Stimulated activated naive CD4-positive, alpha-beta T cell (primary cell): ENCODE measurements around the gene APBA1.

Experiments used
- DNase-seq, 6 experiments: peaks; one replicate each; lab custom pipeline; 2025; lab: John Stamatoyannopoulos, UW

Gene APBA1

DNA sequence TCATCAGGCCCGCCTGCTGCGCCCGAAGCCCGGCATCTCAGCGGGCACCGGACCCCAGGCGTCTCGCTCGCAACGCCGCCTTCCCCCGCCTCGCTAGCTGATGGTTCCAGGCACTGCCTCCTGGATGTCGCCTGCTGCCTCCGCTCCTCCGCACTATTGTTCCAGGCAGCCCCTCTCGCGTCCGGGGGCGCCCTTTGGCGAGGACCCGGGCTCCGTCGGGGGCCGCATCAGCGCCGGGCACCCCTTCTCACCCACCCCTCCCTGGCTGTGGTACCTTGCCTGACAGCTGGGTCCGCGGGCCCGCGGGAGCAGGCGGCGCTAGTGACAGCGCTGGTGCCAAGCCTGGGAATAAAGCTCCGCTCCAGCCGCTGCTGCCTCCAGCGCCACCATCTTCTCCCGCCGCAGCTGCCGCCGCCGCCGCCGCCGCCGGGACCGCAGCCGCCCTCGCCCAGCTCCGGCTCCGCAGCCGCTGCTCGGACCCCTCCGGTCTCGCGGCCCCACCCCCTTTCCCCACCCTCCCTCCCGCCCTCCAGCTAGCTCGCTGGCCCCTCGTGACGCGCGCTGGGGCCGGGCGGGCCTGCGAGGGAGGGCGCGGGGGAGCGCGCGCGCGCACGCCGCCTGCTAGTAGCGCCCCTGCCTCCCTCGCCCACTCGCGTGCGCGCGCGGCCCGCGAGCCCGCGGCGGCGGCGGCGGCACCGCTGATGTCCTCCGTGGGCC, at the start of gene APBA1:
TSS of gene APBA1 (minus strand) at position 493 of the 717 bp plus-strand sequence.
- peak; percentile 46 to 73 (median 62) for DNase-seq

DNA sequence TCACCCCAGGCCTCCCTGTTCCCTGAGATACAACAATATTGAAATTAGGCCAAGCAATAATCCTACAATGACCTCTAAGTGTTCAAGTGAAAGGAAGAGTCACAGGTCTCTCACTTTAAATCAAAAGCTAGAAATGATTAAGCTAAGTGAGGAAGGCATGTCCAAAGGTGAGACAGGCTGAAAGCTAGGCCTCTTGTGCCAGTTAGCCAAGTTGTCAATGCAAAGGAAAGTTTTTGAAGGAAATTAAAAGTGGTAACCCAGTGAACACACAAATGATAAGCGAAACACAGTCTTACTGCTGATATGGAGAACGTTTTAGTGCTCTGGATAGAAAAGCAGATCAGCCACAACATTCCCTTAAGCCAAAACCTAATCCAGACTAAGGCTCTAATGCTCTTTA, 47.8 kb upstream of the APBA1 start:
- DNase-seq = no peak

DNA sequence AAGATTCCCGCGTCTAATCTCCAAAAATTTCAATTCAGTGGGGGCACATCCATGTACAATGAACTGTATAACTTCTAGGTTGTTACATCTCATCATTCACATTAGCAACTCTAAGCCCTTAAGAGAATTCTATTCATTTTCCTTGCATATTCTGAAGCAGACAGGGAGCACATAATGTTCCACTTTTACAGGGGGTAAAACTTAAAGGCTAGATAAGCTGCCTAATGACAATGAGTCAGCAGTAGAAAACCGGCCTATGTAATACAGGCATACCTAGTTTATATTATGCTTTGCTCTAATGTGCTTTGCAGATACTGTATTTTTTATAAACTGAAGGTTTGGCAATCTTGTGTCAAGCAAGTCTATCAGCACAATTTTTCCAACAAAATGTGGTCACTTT, 47.2 kb upstream of the APBA1 start:
- no peak for DNase-seq

DNA sequence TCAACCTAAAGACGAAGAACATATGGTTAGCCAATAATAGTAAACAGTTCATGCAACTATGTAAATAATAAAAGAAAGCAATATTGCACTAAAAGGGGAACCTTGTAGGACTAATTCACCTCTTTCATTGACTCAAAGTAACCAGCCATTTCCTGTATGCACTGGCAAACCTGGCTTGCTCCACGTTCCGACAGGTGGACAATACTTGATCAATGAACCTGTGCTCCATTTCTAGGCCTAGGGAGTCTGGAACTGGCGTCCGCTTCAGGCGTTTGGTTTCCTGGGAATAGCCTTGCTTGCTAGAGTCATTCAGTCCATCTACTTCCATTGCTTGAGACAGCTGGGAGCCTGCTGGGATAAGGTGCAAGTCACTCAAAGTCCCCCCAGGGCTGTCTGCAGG, 46.0 kb upstream of the APBA1 start:
- DNase-seq = no peak

DNA sequence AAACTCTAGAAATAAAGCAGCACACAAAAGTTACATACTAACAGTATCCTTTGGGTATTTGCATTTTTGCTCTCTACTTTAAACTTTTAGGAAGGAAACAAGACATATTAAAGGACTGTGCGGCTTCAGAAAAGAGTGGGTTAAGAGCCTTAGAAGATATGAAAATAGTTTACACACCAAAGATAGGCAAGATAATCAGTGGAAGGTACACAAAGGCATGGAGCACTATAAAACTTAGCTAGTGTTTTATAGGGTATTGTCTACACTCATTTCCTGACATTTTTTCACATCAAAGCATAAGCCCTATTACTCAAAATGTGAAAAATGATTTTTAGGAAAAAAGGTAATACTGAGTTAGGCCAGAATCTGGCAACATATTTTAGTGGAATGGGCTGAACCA, 43.7 kb upstream of the APBA1 start:
- no peak for DNase-seq

DNA sequence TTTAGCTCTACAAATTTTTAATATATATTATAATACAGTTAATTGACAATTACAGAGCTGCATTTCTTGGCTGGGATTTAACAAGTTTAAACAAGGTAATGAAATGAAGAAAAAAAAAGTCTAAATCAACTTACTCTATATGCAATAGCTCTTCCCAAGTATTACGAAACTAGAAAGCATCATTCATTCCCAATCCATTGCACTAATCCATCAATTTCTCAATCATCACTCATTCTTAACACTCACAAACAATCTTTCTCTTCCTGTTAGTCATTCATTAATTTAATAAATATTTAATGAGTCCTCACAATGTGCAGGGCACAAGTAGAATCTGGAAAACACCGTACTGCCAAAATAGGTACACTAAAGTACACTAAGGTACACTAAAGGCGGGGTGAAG, 42.9 kb upstream of the APBA1 start:
- no peak for DNase-seq

DNA sequence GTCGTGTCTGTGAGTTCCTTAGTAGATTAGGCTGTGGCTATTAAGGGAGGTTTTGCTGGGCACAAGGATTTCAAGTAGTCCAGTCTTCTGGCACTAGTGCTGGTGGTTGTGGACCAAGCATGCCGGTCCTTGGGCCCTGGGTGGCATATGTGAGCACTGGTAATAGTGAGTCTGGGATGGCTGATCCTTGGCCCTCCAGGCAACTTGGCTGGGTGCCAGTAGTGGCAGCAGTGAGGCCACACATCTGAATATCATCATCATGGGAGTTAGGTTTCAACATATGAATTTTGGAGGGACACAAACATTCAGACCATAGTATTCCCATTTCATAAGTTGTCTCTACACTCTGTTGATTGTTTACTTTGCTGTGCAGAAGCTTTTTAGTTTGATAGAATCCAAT, 25.3 kb upstream of the APBA1 start:
- DNase-seq = no peak

DNA sequence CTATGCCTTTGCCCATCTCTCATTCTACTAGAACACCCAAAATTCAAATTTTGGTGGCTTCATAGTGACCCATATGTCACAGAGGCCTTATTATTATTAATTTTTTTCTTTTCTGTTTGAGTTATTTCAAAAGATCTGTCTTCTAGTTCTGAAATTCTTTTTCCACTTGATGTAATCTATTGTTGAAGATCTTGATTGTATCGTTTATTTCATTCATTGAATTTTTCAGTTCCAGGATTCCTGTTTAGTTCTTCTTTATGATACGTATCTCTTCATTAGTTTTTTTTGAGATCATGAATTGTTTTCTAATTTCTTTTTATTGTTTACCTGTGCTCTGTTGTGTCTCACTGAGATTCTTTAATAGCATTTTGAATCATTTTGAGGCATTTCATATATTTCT, 24.6 kb upstream of the APBA1 start:
- DNase-seq = no peak

DNA sequence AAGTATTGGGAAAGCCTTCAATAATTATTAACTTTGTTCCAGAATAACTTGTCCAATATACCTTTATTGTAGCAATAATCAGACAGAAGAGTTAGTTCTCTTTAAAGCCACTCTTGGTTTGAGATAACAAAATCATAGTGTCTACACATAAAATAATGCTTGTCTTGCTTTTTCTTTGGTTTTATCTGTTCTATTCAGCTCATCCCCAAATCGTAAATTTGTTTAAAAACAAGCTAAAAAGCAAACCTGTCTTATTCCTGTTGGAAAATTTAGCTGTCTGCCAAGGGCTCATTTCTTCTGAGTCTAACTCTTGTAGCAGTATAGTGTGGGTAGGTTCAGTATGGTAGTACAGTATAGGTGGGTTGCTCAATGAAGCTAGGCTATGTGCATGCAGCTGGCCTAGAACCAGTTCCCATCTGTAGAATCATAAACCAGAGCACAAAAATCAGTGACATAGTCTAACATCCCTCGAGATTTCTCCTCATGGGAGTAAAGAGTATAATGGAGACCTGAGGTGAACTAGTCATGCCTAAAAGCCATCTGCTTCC, 17.9 kb upstream of the APBA1 start:
- DNase-seq = no peak

DNA sequence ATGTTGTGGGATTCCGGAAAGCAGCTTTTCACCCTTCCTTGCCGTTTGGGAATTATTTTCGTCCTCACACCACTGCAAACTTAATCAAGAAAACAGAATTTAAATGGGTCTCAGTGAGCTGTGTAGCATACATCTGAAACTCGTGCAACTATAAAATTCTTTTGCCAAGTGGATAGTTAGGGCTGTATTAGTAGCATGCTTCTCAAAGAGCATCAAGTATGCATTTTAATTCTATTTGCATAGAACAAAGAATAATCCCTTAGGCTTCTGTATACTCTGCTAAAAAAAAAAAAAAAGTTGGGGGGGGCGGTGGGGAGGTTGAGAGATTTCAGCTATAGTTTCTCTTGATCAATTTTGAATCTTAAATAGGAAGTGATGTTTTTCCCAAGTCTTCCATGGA, 11.8 kb upstream of the APBA1 start:
- DNase-seq = no peak

DNA sequence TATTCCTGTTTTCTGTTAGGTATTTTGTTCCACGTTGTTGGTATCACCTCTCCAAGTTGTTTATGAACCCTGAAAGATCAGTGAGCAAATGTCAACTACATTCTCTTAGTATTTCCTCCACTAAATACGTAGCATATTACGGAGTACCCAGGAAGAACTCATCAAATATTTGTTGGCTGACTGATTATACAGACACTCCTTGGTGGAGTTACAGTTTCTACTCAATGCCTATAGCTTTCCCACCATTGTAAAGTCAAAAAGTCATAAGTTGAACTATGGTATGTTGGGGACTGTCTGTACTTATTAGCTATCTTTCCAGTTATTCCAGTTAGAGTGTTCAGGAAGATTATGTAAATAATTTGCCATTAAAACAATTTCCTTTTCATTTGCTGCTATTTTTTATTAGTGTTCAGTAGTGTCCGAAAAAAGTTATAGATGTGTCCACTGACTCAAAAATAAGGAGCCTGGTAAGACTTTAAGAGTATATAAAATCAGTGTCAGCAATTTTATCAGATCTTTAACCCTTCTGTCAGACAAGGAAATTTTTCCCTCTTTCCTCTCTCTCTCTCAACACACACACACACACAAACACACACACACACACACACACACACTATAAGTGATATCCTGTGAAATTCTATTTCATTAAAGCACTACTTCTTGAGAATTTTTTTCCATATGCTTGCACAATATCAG, 6.8 kb upstream of the APBA1 start:
- no peak for DNase-seq

DNA sequence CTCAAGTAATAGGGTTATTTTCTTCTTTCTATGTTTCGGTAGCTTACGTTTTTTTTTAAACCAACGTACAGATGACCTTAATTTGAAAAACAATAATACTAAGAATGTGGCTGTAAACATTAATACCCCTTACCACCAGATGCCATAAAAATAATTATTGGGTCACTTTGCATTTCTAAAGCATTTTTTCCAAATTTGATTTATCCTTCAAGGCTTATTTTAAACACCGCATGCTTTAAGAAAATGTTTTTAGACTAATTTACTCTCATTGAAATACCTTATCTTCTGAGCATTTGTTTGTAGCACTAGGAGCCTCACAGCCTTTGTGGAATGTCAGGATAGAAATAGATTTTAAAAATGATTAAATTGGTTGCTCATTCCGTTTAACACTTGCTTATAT, 5.8 kb upstream of the APBA1 start:
- DNase-seq = no peak

DNA sequence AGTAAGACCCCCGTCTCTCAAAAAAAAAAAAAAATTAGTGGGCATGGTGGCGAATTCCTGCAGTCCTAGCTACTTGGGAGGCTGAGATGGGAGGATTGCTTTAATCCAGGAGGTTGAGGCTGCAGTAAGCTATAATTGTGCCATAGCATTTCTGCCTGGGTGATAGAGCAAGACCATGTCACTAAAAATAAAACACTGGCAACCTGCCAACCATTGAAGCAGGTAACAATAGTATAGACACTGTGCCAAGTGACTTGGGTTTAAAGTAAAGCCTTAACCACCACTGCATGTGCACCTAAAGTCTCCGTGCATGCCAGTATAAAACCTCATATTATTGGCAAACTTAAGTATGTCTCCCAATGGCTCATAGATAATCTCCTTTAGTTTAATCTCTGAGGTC, 3.4 kb upstream of the APBA1 start:
- no peak for DNase-seq

DNA sequence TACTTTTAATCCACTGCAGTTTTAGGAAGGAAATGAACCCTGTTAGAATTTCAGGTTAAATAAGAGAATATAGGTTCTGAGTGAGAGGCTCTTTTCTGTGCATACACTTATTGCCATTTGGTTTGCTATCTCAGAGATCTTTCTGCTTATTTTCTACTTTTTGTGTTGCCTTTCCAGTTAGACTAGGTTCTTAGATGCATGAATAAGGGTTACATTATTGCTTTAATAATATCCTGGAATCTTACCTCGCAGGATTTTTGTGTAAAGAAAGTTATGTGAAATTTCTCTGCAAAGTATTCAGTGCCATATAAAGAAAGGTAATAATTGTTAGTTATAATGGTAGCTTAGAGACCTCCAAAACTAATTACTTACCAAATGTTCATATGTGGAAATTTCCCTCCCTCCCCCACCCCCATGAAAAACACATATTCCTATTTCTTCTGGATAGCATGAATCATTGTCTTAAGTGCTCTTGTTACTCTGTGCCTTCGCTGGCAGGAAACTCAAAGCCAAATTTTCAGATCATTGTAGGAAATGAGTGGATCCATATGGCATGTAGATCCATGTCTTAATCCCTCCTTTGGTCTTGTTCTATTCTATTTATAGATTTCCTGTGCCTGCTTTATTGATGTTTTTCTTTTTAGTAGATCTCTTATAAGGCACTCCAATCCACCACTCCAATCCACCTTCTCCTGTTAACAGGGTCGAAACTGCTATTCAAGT, 2.7 kb upstream of the APBA1 start:
- no peak for DNase-seq

DNA sequence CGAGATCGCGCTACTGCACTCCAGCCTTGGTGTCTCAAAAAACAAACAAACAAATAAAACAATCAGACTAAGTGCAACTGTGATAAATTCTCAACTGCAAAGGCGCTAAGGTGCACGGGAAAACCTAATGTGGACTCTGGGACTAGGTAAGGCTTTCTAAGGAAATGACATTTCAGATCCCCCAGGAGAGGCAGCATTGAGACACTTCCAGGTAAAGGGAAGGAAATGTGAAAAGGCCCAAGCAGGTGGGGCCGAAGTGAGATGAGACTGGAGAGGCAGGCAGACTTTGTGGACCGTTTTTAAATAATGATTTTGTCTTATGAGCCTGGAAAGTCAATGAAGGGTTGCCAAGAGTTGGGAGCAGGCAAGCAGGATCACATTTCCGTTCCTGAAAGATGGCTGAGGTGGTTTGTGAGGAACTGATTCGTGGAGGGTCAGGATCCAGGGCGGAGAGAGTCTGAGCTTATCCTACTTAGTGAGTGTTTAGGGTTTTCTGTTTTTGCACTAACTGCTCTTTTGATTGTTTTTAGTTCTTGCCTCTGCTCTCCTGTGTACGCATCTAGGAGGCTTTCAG, 2.0 kb upstream of the APBA1 start:
- DNase-seq = no peak

DNA sequence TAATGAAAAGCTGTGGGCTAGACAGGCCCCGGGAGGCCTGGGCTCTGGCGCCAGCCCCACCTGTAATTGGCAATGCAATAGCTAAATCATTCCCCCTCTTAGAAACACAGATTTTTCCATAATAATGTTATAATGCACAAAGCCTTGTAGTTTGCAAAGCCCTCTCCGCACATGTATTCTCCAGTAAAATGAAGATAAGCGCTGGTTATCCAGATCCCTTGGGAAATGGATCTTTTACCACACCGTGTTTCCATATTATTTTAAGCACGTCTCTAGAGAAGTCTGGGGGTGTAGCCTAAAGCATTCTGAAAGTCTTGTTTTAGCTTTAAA, 1.1 kb upstream of the APBA1 start:
- no peak for DNase-seq

DNA sequence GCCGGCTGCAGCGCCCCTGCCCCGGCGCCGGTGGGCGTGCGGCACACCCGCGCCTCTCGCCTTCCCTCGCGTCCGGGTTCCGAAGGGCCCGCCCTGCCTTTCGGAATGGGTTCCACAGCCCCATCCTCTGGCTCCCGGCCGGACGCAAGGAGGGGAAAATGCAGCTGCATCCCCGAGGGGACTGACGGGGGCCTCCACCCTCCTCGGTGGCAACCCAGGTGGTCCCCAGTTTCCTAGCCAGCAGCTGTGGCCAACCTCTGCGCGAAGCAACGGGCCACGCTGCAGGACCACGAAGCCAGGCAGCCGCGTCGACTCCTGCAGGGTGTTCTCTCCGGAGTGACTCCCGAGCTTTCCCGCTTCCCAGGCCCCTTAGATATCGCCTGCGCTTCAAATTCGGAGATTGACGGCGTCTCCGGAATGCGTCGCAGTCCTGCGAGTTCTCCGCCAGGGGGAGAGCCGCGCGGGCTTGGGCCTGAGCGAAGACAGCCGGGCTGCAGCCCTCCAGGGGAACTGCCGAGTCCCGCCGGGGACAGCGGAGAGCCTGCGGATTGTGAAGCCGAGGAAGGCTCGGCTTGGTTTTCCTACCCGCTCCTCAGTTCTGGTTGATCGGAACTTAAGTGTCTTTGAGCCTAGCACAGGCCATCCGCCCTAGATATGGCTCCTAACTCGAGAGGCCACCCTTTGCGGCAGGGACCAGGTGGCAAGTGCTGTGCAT, 582 bp upstream of the APBA1 start:
- DNase-seq = peak; percentile 49 to 80 (median 62)

DNA sequence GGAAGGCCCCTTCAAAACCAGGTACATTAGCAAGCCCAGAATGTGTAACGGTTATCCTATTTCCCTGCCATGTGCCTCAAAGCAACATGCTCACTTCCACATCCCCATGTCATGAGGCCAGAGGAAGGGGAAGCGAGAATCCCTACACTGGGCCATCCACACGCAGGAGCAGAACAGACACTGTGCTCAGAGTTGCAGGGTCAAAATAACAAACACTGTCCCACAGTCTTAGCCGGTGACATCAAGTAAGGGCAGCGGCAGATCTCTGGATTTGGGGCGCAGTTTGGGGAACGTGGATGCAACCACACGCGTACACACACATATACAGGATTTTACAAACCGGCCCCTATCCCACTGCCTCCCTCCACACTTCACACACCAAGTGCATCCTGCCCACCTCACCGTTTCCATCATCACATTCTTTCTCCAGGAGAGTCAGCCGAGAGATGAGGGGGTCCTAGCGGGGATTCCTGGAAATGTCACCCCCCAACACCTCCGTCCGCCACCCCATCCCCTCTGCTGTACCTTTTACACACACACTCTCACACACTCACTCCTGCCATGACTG, 776 bp downstream of the APBA1 start:
- peak in 1 of 6 experiments; percentile 17 for DNase-seq

DNA sequence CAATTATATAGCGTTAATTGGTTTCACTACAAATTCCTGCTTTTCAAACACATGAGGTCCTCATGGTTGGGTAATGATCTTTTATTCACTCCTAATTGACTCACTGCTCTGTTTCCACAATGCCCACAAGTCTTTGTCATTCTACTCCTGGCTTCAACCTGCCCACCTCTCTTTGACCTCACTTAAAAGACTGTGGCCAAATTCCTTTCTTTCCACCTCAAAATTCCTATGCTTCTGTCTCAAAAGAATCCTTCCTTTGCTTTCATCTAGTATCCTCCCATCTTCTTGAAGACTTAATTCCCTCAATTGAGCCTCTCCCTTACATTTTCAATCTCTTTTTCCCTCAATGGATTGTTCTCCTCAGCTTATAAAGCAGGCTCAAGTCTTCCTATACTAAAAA, 4.9 kb downstream of the APBA1 start:
- DNase-seq = no peak

DNA sequence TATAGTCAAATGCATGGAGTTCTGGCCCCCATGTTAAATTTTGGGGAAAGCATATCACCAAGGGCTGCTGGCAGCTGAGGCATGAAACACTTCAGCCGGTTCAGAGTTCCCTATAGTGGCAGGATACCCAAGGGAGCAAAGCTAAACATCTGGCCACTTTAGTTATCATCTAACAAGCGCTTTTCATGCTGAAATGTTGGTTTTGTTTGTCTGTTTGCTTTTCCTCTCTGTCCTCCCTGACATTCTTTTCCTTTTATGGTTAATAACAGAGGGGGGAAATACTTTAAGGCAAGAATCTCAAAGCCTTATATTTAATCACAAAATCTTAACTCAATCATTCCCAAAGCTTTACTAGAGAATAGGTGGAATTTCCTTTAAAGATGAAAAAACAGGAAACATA, 11.9 kb downstream of the APBA1 start:
- no peak for DNase-seq

DNA sequence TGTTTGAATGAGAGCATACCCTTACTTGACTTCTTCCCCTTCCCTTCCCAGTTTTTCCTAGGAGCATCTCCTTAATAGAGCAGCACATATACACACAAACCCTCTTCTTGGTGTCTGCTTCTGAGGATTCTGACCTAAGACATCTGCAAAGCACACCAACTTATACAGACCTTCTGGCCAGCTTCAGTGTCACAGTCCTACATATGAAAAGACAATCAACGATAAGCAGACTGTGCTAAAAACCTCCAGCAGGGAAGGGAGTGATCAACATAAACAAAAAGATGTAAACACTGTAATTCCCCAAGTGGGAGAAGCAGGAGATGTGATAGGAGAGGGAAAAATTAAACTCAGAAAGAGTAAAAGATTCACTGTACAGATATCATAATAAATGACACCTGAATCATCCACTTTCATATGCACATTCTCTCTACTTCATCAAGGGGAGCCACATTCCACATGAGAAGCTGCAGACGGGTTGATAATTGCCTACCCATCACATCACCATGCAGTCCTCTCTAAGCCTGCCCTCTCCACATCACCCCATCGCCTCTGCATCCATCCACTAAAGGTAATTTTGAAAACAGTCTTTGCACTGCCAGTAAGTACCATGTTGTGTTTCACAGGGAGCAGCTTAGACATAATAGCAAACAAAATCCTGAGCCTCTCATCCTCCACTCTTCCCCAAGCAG, 13.0 kb downstream of the APBA1 start:
- DNase-seq = no peak
